GM19025 (cell line): ENCODE results near the gene PIH1D1.
A peak's percentile ranks its signal among the peaks of the same experiment; 100 is the strongest.
"Not testable (repeated sequence)": the region's sequence is repeated elsewhere in the genome, so short reads cannot be mapped to it uniquely, and the experiment has no call there.

Experiments
- ATAC-seq: cut with Tn5 transposase; IDR thresholded peaks from one replicate; pipeline ENCODE4 v1.9.1; 2021; ENCODE audit warnings: mild to moderate bottlenecking, low read depth, moderate library complexity; ENCODE audit not compliant: unreplicated experiment

The PIH1D1 gene

DNA sequence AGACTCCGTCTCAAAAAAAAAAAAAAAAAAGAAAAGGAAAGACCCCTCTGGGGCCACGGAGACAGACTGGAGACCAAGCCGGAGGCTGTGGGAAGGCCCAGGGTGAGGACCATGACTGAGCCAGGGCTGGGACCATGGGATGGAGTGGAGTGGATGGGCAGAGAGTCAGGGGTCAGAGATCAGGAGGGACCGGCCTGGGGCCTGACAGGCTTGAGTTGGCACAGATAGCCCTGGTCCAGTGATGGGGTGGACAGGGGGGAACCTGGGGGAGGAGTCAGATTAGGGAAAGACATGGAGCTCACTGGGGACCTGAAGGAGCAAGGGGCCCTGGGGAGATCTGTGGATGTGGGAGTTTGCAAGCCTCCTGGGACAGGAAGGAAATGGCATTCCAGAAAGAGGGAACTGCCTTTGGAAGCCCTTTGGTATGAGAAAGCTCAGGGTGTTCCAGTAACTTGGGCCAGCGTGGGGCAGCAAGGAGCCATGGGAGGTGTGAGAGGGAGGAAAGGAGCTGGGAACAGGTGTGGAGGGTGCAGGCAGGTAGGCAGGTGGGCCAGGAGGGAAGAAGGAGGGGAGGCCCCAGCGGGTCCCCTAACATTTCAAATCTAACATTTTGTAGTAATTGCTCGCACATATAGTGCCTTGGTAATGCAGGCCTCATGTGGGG lies 29.5 kb upstream of the PIH1D1 start:
- no peak for ATAC-seq

DNA sequence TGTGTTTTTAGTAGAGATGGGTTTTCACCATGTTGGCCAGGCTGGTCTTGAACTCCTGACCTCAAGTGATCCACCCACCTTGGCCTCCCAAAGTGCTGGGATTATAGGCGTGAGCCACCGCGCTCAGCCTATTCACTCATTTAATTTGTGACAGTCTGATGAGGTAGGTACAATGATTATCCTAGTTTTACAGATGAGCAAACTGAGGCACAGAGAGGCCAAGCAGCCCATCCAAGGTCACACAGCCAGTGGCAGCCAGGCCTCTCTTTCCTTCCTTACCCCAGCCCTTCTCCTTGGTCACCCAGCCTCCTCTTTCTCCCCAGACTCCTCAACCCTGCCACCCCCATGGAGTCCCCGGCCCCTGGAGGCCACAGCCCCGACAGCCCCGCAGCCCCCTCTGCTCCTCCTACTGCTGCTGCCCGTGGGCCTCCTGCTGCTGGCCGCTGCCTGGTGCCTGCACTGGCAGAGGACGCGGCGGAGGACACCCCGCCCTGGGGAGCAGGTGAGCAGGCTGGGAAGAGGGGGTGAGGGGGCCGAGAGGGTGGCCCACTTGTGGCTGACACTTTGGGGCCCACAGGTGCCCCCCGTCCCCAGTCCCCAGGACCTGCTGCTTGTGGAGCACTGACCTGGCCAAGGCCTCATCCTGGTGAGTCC lies 28.5 kb upstream of the PIH1D1 start:
- no peak for ATAC-seq

DNA sequence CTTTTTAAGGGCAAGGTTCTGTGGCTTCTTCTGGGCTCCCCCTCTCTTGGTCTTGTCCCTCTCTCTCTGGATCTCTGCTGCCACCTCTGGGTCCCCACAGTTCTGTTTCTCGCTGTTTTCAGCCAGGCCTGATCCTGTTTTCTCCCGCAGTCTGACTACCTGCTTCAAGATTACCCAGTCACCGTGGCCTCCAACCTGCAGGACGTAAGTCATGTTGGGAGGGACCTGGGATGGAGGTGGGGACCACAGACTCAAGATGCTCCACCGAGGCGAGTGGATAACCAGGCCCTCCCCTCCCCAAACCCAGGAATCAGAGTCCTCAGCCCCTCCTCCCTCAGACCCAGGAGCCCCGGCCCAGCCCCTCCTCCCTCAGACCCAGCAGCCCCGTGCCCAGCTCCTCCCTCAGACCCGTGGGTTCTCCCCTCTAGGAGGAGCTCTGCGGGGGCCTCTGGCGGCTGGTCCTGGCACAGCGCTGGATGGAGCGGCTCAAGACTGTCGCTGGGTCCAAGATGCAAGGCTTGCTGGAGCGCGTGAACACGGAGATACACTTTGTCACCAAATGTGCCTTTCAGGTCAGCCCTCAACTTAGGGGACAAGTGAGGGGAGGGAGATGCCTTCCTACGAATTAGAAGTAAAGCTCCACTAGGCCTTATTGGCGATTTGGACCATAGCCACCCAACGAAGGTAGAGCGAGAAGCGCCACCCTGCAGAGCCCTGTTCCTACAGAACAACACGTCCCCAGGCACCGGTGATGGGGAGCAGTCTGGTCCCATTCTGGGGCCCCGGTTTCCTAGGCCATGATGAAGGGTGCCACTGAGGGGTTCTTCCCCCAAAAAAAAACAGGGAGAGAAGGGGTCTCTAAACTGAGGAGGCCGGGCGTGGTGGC lies 24.6 kb upstream of the PIH1D1 start:
- no peak for ATAC-seq

DNA sequence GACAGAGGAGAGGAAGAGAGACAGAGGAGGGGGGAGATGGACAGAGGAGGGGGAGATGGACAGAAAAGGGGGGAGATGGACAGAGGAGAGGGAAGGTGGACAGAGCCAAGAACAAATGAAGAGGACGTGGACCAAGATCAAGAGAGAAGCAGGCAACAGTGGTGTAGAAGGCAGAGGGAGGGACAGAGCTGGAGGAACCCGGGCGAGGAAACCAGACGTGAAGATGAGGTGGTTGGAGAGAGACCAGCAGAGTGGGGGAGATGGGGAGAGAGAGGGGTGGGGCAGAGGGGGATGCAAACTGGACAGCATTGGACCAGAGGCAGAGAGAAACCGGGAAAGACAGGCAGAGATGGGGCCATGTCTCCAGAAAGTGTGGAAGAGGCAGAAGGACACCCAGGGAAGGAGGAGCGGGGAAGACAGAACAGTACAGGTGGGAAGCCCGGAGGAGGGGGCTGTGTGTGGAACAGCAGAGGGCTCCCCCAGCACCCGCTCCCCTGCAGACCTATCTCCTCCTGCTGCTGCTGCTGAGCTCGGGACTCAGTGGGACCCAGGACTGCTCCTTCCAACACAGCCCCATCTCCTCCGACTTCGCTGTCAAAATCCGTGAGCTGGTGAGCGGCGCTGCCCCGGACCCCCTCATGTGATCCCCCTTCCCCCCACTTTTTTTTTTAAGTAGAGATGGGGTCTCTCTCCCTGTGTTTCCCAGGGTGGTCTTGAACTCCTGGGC lies 23.7 kb upstream of the PIH1D1 start:
- no peak for ATAC-seq

DNA sequence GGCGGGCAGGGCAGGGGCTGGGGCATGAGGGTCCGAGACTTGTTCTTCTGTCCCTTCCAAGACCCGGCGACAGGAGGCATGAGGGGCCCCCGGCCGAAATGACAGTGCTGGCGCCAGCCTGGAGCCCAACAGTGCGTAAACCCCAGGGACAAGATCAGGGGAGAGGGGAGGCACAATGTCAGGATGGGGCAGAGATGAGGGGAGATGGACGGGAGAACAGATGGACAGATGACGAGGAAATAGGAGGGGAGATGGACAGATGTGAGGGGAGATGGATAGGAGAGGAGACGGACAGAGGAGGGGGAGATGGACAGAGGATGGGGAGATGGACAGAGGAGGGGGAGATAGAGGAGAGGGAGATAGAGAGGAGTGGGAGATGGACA lies 22.9 kb upstream of the PIH1D1 start:
- no peak for ATAC-seq

DNA sequence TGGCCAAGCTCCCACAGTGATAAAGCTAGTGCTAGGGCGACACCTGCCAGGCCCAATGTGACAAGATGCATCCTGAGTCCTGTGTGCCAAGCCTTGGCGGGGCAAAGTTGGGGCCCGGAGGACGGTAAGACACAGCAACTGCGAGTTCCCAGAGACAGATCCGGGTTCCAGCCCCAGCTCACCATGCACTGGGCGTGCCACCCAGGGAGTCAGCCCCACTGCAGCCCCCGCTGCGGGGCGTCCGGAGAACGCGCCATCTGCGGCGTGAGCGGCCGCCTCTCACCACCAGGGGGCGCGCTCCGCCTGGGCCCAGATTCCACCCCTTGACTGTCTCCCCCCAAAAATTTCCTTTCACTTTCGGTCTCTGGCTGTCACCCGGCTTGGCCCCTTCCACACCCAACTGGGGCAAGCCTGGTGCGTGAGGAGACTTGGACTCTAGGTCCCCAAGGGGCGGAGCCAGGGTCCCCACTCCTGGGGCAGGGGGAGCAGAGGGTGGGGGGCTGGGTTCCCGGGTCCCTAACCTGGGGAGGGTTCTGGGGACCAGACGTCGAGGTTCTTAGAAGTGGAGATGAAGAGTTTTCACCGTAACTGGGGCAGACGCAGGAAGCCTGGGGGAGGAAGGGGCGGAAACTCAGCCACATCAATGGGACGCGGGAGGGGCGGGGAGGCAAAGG lies 22.4 kb upstream of the PIH1D1 start, which contains the start of gene FLT3LG:
Gene FLT3LG (plus strand): TSS at position 348 of the 674 bp plus-strand sequence. CDS start 425 bp downstream, outside the sequence.
- peak; percentile 51 for ATAC-seq

DNA sequence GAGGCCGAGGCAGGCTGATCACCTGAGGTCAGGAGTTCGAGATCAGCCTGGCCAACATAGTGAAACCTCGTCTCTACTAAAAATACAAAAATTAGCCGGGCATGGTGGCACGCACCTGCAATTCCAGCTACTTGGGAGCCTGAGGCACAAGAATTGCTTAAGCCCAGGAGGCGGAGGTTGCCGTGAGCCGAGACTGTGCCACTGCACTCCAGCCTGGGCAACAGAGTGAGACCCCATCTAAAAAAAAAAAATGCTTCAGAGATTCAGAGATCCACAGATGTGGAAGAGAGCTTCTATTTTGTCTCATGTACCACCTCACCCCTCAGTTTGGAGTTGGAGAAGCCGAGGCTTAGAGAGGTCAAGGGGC lies 21.9 kb upstream of the PIH1D1 start:
- ATAC-seq = not testable (repeated sequence)

DNA sequence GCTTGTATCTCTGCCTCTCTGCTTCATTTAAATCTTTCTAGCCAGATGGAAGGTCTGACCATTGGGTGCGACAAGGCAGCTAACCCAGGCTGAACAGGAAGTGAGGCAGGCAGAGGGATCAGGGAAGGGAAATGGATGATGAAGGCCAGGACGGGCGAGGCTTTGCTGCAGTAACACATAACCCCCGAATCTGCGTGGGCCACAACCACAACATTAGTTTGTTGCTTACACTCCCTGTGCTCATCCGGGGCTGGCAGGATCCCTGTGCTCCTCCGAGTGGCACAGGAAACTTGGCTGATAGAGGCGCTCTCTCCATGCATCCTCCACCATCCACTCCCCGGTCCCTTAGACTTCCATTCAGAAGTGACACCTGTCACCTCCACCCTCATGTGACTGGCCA lies 21.3 kb upstream of the PIH1D1 start:
- no peak for ATAC-seq

DNA sequence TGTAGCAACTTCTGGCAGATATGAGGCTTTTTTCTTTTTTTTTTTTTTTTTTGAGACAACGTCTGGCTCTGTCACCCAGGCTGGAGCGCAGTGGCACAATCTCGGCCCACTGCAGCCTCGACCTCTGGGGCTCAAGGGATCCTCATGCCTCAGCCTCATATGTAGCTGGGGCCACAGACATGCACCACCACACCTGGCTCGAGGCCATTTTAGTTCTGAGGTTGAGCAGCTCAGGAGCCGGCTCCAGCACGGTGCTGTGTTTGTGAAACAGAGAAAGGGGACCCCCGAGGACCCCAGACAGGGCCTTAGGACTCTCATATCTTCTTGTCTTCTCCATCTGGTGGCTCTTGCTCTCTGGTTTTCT lies 19.0 kb upstream of the PIH1D1 start:
- no peak for ATAC-seq

DNA sequence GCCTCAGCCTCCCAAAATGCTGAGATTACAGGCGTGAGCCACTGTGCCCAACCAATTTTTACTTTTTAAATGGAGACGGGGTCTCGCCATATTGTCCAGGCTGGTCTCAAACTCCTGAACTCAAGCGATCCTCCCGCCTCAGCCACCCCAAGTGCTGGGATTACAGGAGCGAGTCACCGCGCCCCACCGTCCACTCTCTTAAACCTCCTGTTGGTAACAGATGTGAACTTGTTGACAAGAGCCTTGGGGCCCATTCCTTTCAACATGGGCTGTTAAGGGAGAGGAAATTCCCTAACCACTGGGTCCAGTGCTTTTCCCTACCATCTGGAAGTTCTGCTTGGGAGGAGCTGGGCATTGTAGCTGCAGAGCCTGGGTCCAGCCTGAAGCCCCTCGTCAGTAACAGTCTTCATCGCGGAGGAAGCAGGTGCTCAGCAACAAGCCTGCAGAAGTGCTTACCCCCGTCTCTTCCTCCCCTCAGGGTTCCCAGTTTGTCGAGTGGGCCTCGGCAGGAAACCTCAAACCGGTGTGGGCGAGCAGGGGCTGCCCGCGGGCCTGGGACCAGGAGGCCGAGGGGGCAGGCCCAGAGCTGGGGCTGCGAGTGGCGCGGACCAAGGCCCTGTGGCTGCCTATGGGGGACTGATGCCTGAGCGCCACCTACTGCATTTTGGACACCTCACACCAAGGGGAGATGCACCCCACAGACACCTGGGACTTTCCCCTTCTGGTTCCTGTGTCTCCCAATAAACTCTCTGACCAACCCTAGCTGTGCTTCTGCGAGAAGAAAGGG lies 18.4 kb upstream of the PIH1D1 start:
- ATAC-seq = peak; percentile 51

DNA sequence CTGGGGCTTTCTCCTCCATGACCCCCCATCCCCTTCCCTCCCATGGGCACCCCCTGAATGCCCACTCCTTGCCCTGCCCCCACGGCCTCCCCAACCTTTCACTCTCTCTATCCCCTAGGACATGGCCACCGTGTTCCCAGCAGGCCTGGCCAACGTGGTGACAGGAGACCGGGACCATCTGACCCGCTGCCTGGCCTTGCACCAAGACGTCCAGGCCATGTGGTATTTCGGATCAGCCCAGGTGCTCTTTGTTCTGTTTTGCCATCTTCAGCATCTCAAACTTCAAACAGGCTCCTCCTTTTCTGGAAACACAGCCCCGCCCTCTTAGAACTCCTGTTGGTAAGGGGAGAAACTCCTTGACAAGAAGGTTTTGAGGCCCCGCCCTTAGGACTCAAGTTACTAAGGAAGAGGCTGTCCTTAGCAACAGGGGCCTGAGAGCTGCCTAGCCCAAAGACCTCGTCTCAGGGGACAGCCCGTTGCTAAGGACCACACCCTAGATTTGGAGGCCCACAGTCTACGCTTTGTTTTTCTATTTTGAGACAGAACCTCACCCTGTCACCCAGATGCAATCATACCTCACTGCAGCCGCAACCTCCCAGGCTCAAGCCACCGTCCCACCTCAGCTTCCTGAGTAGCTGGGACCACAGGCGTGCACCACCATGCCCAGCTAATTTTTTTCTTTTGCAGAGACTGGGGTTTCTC lies 17.3 kb upstream of the PIH1D1 start:
- ATAC-seq = no peak

DNA sequence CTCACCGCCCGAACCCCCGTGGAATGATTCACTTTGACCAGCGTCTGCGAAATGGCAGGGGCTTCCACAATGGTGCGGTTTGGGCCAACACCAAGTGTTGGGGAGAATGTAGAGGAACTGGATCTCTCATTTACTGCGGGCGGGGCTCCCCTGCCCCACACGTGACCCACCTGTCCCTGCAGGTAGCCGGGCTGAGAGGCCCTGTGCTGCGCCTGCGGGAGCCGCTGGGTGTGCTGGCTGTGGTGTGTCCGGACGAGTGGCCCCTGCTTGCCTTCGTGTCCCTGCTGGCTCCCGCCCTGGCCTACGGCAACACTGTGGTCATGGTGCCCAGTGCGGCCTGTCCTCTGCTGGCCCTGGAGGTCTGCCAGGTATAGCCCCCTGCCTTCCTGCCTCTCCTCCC lies 16.6 kb upstream of the PIH1D1 start:
- no peak for ATAC-seq

DNA sequence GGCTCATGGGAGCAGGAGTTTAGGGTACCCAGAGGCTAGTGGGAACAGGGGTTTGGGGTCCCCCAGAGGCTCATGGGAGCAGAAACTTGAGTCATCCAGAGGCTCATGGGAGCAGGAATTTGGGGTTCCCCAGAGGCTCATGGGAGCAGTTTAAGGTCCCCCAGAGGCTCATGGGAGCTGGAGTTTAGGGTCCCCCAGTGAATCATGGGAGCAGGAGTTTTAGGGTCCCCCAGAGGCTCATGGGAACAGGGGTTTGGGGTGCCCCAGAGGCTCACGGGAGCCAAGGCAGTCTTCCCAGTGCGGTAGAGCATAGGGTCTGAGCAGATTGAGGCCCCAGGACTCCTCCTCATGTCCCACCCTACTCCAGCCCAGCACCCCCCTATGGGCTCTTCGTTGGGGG lies 13.8 kb upstream of the PIH1D1 start:
- ATAC-seq = no peak

DNA sequence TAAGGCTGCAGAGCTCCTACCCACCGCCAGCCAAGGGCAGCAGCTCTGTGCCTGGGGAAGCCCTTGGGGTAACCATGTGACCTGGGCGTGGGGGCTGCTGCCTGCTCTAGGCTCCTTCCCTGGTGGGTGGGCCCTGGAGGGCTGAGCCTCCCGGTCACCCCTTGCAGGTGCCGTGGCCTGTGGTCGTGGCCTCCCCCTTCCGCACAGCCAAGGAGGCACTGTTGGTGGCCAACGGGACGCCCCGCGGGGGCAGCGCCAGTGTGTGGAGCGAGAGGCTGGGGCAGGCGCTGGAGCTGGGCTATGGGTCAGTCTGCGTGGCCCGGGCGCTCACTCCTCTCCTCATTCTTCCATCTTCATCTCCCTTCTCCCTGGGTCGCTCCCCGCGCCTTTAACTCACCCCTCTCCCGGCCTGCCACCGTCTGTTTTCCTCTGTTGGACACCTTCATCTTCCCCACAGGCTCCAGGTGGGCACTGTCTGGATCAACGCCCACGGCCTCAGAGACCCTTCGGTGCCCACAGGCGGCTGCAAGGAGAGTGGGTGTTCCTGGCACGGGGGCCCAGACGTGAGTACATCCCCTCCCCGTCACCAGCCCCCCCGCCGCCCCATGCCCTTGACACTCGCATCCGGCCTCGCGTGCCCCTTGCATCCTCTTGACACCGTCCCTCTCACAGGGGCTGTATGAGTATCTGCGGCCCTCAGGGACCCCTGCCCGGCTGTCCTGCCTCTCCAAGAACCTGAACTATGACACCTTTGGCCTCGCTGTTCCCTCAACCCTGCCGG lies 12.5 kb upstream of the PIH1D1 start:
- ATAC-seq = no peak

DNA sequence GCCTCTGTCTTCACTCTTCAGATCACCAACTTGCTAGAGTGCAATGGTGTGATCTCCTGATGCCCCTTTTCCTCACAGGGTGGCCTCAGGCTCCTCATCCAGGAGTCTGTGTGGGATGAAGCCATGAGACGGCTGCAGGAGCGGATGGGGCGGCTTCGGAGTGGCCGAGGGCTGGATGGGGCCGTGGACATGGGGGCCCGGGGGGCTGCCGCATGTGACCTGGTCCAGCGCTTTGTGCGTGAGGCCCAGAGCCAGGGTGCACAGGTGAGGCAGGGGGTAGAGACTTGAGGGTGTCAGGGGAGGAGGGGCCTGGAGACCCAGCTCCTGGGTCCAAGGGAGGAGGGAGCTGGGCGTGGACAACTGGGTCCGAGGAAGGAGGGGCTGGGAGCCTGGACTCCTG lies 10.9 kb upstream of the PIH1D1 start:
- no peak for ATAC-seq

DNA sequence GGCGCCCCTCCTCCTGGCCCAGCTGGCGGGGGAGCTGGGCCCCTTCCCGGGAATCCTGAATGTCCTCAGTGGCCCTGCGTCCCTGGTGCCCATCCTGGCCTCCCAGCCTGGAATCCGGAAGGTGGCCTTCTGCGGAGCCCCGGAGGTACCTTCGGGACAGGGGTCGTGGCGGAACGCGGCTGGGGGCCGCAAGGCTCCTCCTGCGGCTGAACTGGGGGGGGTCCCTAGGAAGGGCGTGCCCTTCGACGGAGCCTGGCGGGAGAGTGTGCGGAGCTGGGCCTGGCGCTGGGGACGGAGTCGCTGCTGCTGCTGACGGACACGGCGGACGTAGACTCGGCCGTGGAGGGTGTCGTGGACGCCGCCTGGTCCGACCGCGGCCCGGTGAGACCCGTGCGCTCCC lies 10.0 kb upstream of the PIH1D1 start:
- no peak for ATAC-seq

DNA sequence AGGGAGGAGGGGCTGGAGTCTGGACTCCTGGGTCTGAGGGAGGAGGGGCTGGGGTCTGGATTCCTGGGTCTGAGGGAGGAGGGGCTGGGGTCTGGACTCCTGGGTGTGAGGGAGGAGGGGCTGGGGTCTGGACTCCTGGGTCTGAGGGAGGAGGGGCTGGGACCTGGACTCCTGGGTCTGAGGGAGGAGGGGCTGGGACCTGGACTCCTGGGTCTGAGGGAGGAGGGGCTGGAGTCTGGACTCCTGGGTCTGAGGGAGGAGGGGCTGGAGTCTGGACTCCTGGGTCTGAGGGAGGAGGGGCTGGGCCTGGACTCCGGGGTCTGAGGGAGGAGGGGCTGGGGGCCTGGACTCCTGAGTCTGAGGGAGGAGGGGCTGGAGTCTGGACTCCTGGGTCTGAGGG lies 9.5 kb upstream of the PIH1D1 start:
- ATAC-seq = not testable (repeated sequence)

DNA sequence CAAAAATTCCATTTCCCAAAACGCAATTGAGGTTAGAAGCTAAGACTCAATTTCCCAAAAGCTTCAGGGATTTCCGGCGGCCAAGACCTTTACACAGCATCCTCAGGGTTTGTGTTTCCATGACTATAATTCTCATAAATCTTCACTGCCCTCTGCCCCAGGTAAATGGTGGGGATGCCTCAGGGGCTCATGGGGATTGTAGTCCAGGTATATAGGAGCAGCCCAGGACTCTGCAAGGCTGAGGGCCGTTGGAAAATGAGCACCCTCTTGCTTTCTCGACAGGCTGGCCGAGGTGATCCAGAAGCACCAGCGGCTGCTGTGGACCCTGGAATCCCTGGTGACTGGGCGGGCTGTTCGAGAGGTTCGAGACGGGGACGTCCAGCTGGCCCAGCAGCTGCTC lies 7.8 kb upstream of the PIH1D1 start:
- no peak for ATAC-seq
